GM12864 (cell line): ENCODE measurements around the gene DPYSL3.

Experiments
- DNase-seq: peaks from one replicate; pipeline ENCODE4 v3.0.0-alpha.2; 2011; ENCODE audit warnings: low read depth
- H3K4me3 ChIP-seq: 2 replicates; pipeline ENCODE4 v1.5.1; 2011; ENCODE audit warnings: mild to moderate bottlenecking, low read depth, low read length, control low read depth
- CTCF ChIP-seq: IDR thresholded peaks from 2 replicates; pipeline ENCODE4 v1.5.1; 2011; ENCODE audit warnings: low read depth, mild to moderate bottlenecking, moderate library complexity, low read length, control low read depth, inconsistent platforms; ENCODE audit errors: missing control alignments

DPYSL3 gene

GRCh38 chr5:147530530-147531389, 20.9 kb upstream of the DPYSL3 start:
- DNase-seq, result no peak
- no peak for TF ChIP-seq CTCF
- no peak overlapping the region for H3K4me3 ChIP-seq

- H3K4me3 ChIP-seq, result no peak overlapping the region
- TF ChIP-seq CTCF, result no peak
- DNase-seq, result no peak
Measured at GRCh38 chr5:147523069-147523468, 13.2 kb upstream of the DPYSL3 start.

GRCh38 chr5:147522435-147522834, 12.6 kb upstream of the DPYSL3 start:
- TF ChIP-seq CTCF, result no peak
- DNase-seq, result no peak

DNA sequence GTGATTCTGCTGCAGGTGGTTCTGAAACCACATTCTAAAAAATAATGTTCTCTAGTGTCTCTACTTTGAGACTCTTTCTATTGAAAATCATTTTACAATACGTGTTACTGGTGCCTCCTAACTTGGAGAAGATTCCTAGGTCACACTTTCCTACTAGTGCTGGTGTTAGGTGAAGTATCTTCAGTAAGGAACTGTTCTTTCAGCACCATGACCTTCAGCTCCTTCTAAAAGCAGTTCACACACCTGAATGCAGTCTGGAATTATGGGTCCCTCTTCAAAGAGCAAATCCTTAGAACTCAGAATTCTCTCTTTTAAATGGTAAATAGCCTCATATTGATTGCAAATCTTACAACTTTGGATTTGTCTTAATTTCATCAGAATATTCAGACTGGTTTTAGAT, 10.6 kb upstream of the DPYSL3 start:
- DNase-seq, result no peak
- TF ChIP-seq CTCF, result no peak
- H3K4me3 ChIP-seq, result no peak overlapping the region

More at GRCh38 chr5:147522435-147522834, 12.6 kb upstream of the DPYSL3 start:
- H3K4me3 ChIP-seq, result no peak overlapping the region

DNA sequence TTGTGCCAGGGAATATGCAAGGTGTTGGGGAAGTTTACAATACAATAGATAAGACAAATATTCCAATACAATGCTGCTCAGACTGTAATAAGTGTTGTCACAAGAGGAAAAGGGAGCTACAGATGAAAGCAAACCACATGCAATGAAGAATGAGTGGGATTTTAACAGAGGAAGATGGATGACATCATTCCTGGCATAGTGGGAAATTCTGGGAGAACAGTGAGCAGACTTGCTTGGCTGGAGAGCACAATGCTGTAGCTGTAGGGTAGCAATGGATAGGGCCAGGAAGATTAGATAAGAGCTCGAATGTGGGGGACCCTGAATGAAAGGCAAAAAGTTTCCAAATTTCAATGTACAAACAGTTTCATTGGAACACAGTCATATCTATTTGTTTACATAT, 9.5 kb upstream of the DPYSL3 start:
- H3K4me3 ChIP-seq, result no peak overlapping the region
- no peak for DNase-seq
- TF ChIP-seq CTCF, result no peak

GRCh38 chr5:147517383-147517782, 7.5 kb upstream of the DPYSL3 start:
- TF ChIP-seq CTCF, result no peak
- DNase-seq, result no peak
- H3K4me3 ChIP-seq, result no peak overlapping the region

DNA sequence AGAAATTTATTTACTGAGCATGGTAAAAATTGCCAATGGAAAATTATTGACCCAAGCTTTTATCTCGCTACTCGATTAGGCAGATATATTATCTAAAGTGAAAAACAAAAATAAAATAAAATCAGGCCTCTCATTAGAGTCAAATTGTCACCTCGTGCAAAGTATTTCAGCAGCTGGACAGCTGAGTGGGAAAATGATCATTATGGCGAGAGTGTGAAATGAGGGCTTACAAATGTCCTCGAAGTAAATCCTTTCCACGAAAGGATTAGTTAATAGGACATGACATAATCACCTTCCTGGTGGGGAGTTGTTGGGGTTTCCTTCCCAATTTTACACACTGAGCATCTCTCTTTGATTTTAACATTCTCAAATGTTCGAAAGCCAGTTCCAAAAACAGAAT, 5.4 kb upstream of the DPYSL3 start:
- DNase-seq, result no peak
- no peak for TF ChIP-seq CTCF
- H3K4me3 ChIP-seq, result no peak overlapping the region
